GM21515 (cell line): ENCODE data around the gene BAIAP2L1.

ENCODE experiments used
- ATAC-seq: cut with Tn5 transposase; IDR thresholded peaks from one replicate; pipeline ENCODE4 v1.9.1; 2021; ENCODE audit not compliant: unreplicated experiment

The BAIAP2L1 gene

GRCh38 chr7:98242342-98242741 lies 158.5 kb downstream of the BAIAP2L1 start:
- no peak for ATAC-seq

DNA sequence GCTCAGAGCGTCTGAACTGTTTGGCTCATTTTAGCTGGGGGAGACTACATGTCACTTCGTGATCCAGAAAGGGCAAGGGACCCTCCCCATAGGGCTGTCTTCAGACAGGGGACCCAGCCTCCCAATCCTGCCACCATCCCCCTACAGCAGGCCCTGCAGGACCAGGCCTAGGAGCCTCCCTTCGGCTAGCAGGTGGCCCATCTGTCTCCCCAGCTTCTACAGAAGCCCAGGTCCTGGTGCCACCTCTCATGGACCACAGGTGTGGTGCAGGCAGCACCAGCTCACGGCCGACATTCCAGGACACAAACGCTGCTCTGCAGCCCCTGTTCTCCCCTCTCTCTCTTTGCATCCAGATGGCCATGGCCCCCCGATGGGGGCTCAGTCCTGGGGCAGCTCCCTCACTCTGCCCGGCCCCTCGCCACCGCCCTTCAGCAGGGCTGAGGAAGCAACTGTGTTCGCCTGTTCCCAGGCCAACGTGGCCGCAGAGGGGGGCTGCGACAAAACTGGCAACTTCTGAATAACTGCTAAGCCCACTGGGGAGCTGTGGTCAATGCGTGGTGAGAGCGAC lies 159.1 kb downstream of the BAIAP2L1 start:
- no peak for ATAC-seq
